Loucy (cell line): ENCODE measurements around the gene TRPM2.

Source experiments
- H2AFZ ChIP-seq: fragments of 200-600 bp; sonication (generic); 2 replicates; pipeline ENCODE4 v1.6.0; 2016; ENCODE audit warnings: antibody characterized with exemption, mild to moderate bottlenecking, low read length, moderate library complexity
- H3F3A ChIP-seq: fragments of 200-600 bp; 2 replicates; pipeline ENCODE4 v1.6.0; 2016; ENCODE audit warnings: antibody characterized with exemption, low read depth, mild to moderate bottlenecking
- H3K27me3 ChIP-seq: fragments of 200-600 bp; sonication (generic); 2 replicates; pipeline ENCODE4 v1.6.1; 2014; ENCODE audit warnings: low read length, mild to moderate bottlenecking; ENCODE audit not compliant: insufficient read depth, poor library complexity, severe bottlenecking
- H3K36me3 ChIP-seq: fragments of 200-600 bp; sonication (generic); 2 replicates; pipeline ENCODE4 v1.6.1; 2016; ENCODE audit warnings: low read length; ENCODE audit not compliant: insufficient read depth
- H3K4me1 ChIP-seq: fragments of 200-600 bp; sonication (generic); 2 replicates; pipeline ENCODE4 v1.5.1; 2014; ENCODE audit warnings: low read length, mild to moderate bottlenecking; ENCODE audit not compliant: insufficient read depth, poor library complexity, severe bottlenecking
- H3K4me2 ChIP-seq: fragments of 200-600 bp; sonication (generic); 2 replicates; pipeline ENCODE4 v1.6.0; 2014; ENCODE audit warnings: antibody characterized with exemption, low read length, low read depth, mild to moderate bottlenecking; ENCODE audit not compliant: poor library complexity, severe bottlenecking
- H3K4me3 ChIP-seq: fragments of 200-600 bp; sonication (generic); 2 replicates; pipeline ENCODE4 v1.5.1; 2014; ENCODE audit warnings: low read length, mild to moderate bottlenecking, mixed read lengths; ENCODE audit not compliant: poor library complexity, severe bottlenecking
- H3K79me2 ChIP-seq: fragments of 200-600 bp; sonication (generic); 2 replicates; pipeline ENCODE4 v1.6.1; 2014; ENCODE audit warnings: low read length; ENCODE audit not compliant: insufficient read depth
- H3K9ac ChIP-seq: fragments of 200-600 bp; sonication (generic); 2 replicates; pipeline ENCODE4 v1.6.0; 2014; ENCODE audit warnings: mild to moderate bottlenecking, low read depth, low read length, moderate library complexity; ENCODE audit not compliant: poor library complexity, severe bottlenecking
- H3K9me2 ChIP-seq: fragments of 200-600 bp; sonication (generic); replicated peaks from 2 replicates; pipeline ENCODE4 v1.6.1; 2016; ENCODE audit warnings: low read depth, low read length, mixed read lengths
- H3K9me3 ChIP-seq: fragments of 200-600 bp; sonication (generic); 2 replicates; pipeline ENCODE4 v1.6.1; 2014; ENCODE audit warnings: mild to moderate bottlenecking, antibody characterized with exemption, low read length, low read depth; ENCODE audit not compliant: insufficient read depth
- H4K20me1 ChIP-seq: fragments of 200-600 bp; sonication (generic); 2 replicates; pipeline ENCODE4 v1.6.0; 2014; ENCODE audit warnings: antibody characterized with exemption, low read length, mild to moderate bottlenecking; ENCODE audit not compliant: insufficient read depth, poor library complexity, severe bottlenecking
- EZH2phosphoT487 ChIP-seq: fragments of 200-600 bp; IDR thresholded peaks from 2 replicates; pipeline ENCODE4 v1.6.1; 2018; ENCODE audit warnings: antibody characterized with exemption, mild to moderate bottlenecking, moderate library complexity, borderline replicate concordance
- TF ChIP-seq, protein P1 (sequence below): fragments of 200-600 bp; sonication (generic); conservative IDR thresholded peaks from 2 replicates; pipeline ENCODE4 v1.5.1; 2014; ENCODE audit warnings: mild to moderate bottlenecking, antibody characterized with exemption, low read length

The TRPM2 gene

GRCh38 chr21:44324106-44324853 is 29.1 kb upstream of the TRPM2 start:
- no peaks in the 10 kb centered on the region for H3K9me3 ChIP-seq
- H3K36me3 ChIP-seq, result peaks cover 33% of the 10 kb centered on the region; the same call in 1 of the 2 replicates
- no peak for TF ChIP-seq EZH2phosphoT487
- TF ChIP-seq, protein P1, sequence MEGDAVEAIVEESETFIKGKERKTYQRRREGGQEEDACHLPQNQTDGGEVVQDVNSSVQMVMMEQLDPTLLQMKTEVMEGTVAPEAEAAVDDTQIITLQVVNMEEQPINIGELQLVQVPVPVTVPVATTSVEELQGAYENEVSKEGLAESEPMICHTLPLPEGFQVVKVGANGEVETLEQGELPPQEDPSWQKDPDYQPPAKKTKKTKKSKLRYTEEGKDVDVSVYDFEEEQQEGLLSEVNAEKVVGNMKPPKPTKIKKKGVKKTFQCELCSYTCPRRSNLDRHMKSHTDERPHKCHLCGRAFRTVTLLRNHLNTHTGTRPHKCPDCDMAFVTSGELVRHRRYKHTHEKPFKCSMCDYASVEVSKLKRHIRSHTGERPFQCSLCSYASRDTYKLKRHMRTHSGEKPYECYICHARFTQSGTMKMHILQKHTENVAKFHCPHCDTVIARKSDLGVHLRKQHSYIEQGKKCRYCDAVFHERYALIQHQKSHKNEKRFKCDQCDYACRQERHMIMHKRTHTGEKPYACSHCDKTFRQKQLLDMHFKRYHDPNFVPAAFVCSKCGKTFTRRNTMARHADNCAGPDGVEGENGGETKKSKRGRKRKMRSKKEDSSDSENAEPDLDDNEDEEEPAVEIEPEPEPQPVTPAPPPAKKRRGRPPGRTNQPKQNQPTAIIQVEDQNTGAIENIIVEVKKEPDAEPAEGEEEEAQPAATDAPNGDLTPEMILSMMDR, result no peak
- H3K4me1 ChIP-seq, result no peaks in the 10 kb centered on the region
- no peaks in the 10 kb centered on the region for H4K20me1 ChIP-seq
- H3K9me2 ChIP-seq, result no peaks in the 10 kb centered on the region
- no peak overlapping the region for H3K4me3 ChIP-seq
- no peaks in the 10 kb centered on the region for H3F3A ChIP-seq
- no peak overlapping the region for H3K9ac ChIP-seq
- no peak overlapping the region for H2AFZ ChIP-seq
- no peaks in the 10 kb centered on the region for H3K27me3 ChIP-seq
- H3K4me2 ChIP-seq, result no peak overlapping the region
- H3K79me2 ChIP-seq, result no peaks in the 10 kb centered on the region

- Histone ChIP-seq H2AFZ (no peak overlapping the region), H3K27me3 (no peaks in the 10 kb centered on the region), H3K9me3 (no peaks in the 10 kb centered on the region), H4K20me1 (no peaks in the 10 kb centered on the region), H3K4me1 (no peaks in the 10 kb centered on the region), H3K4me2 (no peak overlapping the region), H3K9me2 (no peaks in the 10 kb centered on the region), H3K36me3 (peaks cover 33% of the 10 kb centered on the region; the same call in 1 of the 2 replicates), H3F3A (no peaks in the 10 kb centered on the region), H3K79me2 (no peaks in the 10 kb centered on the region), H3K9ac (no peak overlapping the region), H3K4me3 (no peak overlapping the region)
- TF ChIP-seq, protein P1, result no peak
These were observed 28.6 kb upstream of the TRPM2 start for GRCh38 chr21:44324854-44325107.

- H3K4me2 ChIP-seq, result no peak overlapping the region
- no peak overlapping the region for H3K4me3 ChIP-seq
- H3F3A ChIP-seq, result no peaks in the 10 kb centered on the region
- H3K4me1 ChIP-seq, result no peaks in the 10 kb centered on the region
- no peaks in the 10 kb centered on the region for H3K9me2 ChIP-seq
- TF ChIP-seq, protein P1, result no peak
- TF ChIP-seq EZH2phosphoT487, result no peak
- H3K27me3 ChIP-seq, result no peaks in the 10 kb centered on the region
- H3K79me2 ChIP-seq, result no peaks in the 10 kb centered on the region
- no peak overlapping the region for H2AFZ ChIP-seq
- no peaks in the 10 kb centered on the region for H3K9me3 ChIP-seq
- H4K20me1 ChIP-seq, result no peaks in the 10 kb centered on the region
- no peak overlapping the region for H3K9ac ChIP-seq
- H3K36me3 ChIP-seq, result peaks cover 33% of the 10 kb centered on the region; the same call in 1 of the 2 replicates
These were observed 27.8 kb upstream of the TRPM2 start for GRCh38 chr21:44325386-44326271.
